HG03025 (cell line): ENCODE results near the gene SDK1.

Experiments used
- ATAC-seq: cut with Tn5 transposase; IDR thresholded peaks from one replicate; pipeline ENCODE4 v1.9.1; 2021; ENCODE audit warnings: mild to moderate bottlenecking, moderate library complexity; ENCODE audit not compliant: unreplicated experiment, low FRiP score

SDK1 gene

DNA sequence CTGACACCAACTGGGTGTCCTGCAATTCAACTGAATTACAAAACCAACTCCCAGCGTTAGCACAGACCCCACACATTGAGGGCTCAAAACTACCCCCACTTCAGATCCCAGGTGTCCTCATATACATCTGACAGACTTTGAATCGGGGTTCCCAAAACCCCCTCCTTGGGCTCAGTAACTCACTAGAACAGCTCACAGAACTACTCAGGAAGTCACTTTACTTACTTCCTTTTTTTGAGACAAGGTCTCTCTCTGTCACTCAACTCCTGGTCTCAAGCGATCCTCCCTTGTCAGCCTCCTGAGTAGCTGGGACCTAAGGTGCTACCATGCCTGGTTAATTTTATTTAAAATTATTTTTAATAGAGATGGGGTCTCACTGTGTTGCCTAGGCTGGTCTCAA is 456.0 kb downstream of the SDK1 start:
- no peak for ATAC-seq

DNA sequence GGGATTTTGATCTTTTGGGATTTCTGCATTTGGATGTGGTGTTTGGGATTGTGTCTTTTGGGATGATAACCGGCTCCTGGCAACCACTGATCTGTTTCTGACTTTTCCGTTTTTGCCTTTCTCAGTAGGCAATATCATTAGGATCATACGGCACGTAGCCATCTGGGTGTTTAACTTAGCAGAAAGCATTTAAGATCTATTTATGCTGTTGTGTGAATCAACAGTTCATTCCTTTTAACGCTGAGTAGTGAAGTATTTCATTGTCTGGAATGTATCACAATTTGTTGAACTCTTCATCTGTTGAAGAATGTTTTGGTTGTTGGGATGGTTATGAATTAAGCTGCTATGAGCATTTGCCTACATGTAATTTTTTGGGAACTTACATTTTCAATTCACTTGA is 459.6 kb downstream of the SDK1 start:
- no peak for ATAC-seq

DNA sequence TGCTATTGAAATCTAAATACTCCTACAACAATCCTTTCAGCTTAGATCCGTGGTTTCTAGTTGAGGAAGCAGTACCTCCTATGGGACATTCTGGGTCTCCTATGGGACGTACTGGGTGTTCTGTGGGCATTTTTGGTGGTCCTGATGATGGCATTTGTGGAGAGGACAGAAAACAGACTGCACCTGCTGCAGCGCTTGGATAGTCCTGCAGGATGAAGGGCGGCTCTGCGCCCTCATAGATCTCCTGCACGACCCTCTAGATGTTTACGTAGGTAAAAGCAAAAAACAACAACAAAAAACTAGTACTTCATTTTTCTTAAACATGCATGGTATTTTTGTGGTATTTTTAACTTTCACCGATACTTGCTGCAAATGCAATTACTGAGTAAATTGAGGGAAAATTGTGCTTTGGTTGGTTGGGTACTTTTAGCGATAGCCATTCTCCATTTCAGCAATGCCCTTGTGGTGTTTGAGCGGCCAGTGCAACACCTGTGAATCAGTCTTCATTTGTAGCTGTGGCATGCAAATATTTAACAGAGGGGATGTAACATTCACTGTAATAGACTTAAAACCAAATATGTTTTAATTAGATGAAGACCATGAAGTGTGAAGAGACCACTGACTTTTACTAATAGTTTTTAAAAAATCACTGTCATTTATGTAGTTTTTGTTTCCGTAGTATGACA is 461.2 kb downstream of the SDK1 start:
- ATAC-seq: no peak

- ATAC-seq: no peak
These were observed 467.1 kb downstream of the SDK1 start for GRCh38 chr7:3767917-3768777.

DNA sequence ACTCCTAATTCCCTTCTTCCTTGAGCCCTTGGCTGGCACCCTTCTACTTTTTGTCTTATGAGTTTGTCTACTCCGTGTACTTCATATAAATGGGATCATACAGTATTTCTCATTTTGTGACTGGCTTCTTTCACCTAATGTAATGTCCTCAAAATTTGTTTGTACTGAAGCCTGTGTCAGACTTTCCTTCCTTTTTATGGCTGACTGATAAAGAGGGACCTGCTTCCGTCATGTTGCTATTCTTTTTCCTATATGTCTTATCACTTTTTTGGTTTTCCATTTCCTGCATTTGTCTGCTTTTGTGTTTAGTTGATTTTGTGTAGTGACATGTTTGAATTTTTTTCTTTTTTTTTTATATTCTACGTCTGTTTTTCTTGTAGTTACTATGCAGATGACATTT is 470.9 kb downstream of the SDK1 start:
- no peak for ATAC-seq

DNA sequence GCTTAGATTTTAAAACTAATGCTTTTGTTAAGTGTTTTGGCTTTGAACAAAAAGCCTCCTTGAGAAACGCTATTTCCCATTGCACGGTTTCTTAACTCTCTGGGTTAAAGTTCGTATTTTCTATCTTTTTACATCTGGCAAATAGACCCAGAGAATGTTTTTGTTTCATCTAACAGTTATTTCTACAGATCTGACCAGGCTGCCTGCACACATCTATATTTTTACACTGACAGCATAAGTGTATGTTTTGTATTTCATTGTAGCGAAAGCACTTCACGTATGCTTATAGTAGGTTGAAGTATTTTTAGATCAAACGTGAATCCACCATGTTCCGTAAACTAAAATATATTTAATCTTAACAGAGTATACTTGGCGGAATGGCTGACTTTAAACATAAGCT is 477.3 kb downstream of the SDK1 start:
- ATAC-seq: no peak

DNA sequence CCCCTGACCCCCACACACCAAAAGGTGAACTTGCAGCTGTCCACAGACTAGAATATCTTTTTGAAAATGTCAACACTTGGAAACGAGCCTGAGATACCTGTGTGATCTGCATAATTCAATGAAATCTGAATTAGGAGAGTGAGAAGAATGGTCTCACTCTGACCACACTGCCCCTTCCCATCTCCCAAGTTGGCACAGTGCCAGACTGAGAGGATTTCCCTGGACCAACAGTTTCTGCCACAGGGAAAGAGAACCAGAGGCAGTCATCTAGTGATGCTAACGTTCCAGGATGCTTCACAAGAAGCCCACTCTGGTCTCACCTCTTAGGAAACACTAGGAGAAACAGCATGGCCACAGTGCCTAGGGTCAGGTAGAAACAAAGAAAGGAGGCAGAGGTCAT is 479.0 kb downstream of the SDK1 start:
- ATAC-seq: no peak

DNA sequence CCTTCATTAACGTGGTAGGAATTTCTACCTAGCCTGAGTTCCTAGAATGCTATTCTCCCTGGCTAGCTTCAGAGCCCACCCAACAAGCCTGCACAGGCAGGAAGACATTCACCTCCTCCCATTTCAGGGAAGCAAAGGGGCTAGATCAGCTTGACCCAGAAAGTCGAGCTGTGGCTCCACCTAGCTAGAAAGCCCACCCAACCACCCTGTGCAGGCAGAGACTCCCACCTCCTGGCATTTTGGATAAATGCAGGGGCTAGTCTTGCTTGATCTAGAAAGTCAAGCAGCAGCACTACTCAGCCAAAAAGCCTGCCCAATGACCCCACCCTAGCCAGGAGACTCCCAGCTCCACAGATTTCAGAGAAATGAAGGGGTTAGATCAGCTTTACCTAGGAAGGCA is 479.5 kb downstream of the SDK1 start:
- ATAC-seq: no peak

DNA sequence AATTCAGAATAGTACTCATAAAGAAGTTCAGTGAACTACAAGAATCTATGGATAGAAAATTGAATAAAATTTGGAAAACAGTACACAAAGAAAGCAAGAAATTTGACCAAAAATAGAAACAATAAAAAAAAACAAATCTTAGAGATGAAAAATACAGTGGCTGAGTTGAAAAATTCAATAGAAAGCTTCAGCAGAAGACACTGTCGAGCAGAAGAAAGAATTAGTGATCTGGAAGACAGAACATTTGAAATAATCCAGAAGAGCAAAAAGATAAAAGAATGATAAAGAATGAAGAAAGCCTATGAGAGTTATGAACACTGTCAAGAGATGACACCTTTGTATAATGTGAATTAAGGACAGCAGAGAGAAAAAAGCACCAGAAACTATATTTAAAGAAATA is 480.6 kb downstream of the SDK1 start:
- no peak for ATAC-seq

DNA sequence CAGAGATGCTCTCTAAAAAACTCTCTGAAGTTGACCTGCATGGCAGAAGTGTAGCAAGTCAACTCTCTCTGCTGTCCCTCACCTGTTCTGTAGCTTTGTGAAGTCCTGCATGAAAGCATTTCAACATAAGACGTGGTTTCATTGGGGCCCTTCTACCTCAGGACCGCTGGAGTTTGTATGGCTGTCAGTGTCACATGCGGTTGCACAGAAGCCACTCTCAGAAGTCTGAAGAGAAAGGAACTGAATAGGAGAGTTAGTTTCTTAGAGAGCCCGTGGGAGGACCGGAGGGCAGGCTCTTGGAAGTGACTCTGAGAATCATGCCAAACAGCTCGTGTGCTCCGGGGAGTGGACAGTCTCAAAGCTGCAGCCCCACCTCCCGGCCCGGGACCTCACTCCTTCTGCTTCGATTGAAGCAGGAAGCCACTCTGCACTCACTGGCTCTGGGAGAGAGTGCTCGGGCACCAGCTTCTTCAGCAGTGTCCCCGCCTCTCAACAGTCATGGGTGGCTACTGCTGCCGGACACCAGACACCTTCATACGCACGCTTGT is 486.7 kb downstream of the SDK1 start:
- ATAC-seq: no peak

DNA sequence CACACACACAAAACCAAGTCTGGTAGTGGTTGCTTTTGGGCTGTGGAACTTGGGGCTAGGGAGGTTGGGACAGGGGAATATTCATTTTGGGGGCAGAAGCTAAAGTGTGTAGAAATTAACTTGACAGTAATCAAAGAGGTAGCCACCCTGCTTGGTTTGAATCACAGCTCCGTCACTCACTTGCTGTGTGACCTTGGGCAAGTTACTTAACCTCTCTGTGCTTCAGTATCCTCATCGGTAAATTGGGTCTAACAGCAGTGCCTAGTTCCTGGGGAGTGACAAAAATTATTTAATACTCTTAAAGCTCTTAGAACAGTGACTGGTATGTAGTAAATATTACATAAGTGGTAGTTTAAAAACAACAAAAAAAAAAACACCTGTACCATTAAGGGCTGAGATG is 489.8 kb downstream of the SDK1 start:
- no peak for ATAC-seq

DNA sequence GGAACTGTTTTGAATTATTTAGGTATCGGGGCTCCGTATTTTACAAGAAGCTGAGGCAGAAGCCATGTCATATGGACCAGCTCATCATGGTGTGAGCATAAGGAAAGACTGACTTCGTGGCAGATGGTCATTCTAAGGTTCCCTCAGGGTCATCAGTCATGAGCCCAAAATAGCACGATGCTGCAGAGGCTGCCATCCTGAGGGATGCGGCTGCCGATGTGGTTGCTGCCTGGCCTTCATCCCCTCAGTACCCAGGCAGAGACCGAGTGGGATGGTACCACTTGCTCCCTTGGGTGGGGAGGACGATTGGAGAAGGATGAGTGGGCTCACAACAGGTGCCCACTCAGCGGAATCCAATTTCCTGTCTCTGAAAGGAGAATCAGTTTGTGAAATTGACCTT is 490.3 kb downstream of the SDK1 start:
- ATAC-seq: no peak

GRCh38 chr7:3795141-3795540 is 494.1 kb downstream of the SDK1 start:
- no peak for ATAC-seq

GRCh38 chr7:3795781-3796180 is 494.7 kb downstream of the SDK1 start:
- ATAC-seq: no peak

GRCh38 chr7:3805151-3805550 is 504.1 kb downstream of the SDK1 start:
- ATAC-seq: no peak

GRCh38 chr7:3806516-3806915 is 505.5 kb downstream of the SDK1 start:
- ATAC-seq: no peak

- ATAC-seq: no peak
These were observed 506.8 kb downstream of the SDK1 start for GRCh38 chr7:3807824-3808223.

DNA sequence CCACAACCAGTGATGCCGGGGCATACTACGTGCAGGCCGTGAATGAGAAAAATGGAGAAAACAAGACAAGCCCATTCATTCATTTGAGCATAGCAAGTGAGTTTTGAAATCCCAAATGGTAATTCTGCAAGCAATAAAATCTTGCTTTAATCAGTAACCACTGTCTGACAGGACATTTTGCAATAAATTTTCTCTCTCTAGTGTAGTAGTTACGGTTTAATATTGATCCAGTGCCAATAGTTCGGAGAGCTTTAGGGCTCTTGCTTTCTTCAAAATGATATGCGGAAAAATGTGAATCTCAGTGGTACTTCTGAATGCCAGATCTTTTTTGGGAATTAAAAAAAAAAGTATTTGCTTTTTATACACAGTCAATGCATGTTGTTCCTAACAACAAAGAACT is 520.4 kb downstream of the SDK1 start:
- no peak for ATAC-seq

DNA sequence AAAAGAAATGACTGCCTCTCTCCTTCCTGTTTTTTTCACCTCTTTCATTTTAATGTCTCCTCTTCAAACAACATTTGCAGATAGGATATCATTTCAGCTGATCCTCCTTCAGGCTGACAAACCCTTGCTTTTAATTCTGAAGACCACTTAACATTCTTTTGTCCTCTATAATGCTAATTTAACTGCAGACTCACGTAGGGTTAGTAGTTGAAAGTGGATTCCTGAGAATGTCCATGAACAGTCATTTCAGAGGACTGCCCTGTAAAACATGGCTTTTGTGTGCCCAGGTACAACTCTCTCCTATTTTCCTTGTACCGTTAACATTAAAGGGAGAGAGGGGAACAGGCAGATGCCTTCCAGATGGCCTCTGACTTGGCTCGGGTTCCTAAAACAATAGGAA is 524.4 kb downstream of the SDK1 start:
- ATAC-seq: no peak

GRCh38 chr7:3832199-3832598 is 531.1 kb downstream of the SDK1 start:
- no peak for ATAC-seq

DNA sequence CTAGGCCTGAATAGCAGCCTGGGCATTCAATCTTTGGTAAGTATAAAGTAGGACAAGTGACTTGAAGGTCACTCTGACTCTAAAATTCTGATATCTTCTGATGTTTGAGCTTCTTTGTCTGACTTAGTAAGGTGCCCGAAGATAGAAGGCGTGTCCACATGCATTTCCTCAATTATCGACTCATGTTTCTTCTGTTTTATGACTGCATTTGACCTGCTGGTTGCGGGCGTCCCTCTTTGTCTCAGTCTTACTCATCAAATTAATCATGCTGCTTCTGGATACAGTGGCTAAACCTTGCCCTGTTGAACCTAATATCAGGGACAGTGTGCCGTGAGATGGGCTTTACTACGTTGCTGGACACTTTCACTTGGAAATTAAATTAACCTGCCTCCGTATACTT is 534.1 kb downstream of the SDK1 start:
- ATAC-seq: no peak

DNA sequence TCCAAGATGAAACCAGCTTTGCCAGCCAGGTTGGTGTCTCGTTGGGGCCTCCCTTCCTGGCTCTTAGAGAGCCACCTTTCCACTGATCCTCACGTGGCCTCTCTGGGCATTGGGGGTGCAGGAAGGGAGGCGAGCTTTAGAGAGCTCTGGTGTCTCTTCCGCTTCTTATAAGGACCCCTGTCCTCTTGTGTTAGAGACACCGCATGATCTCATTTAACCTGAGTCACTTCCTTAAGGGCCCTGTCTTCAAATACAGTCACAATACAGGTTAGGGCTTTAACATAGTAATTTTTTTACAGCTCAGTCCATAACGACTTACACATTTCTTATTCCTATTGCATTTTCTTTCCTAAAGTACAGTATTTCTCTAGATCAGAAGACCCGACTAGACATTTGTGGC is 535.8 kb downstream of the SDK1 start:
- no peak for ATAC-seq
